GM12892 (cell line): Measurements from ENCODE around the gene F11.

Source experiments
- POLR2A ChIP-seq: IDR thresholded peaks from 2 replicates; pipeline ENCODE4 v1.6.1; 2011; ENCODE audit warnings: low read depth, low read length, control low read depth
- POLR2AphosphoS5 ChIP-seq: IDR thresholded peaks from 2 replicates; pipeline ENCODE4 v1.6.1; 2011; ENCODE audit warnings: low read depth, low read length, control low read depth

DNA sequence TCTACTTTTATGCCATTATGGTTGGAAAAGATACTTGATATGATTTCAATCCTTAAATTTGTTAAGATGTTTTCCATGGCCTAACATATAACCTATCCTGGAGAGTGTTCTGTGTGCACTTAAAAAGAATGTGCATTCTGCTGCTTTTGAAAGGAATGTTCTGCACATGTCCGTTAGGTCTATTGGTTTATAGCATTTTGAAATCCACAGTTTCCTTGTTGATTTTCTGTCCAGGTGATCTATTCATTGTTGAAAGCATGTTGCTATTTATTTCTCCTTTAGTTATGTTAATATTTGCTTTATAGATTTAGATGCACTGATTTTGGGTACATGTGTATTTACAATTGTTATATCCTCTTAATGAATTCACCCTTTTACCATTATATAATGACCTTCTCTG, 44.4 kb upstream of the F11 start:
- TF ChIP-seq POLR2AphosphoS5 (no peak), POLR2A (no peak)
